ENCODE measurements around the gene CADM1.

CADM1 gene

DNA sequence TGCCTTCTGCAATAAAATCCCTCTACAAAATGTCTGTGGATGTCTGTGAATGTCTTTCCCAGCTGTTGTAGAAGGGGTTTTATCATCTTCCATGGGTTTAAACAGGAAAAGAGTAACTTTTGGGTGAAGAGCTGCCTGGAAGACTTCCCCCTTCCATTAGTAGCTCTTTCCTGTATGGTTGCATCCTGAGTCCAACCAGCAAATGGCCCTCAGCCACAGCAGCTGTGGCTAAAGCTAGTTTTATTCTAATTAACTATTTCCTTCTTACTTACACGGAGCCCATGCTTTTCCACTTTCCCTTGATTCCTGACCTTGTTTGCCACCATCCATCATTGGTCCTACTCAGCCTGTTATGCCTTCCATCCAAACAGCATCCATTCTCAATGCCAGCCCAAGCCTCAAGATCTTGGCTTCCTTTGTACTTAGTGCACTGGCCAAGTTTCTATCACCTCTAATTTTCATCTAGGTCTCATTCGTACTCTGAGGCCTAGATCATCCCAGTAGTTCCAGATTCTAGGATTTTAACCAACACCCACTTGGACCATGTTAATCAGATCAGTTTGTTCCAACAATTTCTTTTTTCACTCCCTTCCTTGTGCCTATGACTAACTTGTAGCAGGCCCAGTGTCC is 41.5 kb upstream of the CADM1 start:
- intact Hi-C loops (cut with DNase I; ENCODE audit: low total_unique reads): no loop called here
- no peaks in the 10 kb centered on the region for H3K27me3 ChIP-seq
- no peak for TF ChIP-seq CTCF (IDR thresholded peaks at IDR 0.05)
- no peak for DNase-seq
- H3K4me1 ChIP-seq: no peaks in the 10 kb centered on the region
- H3K36me3 ChIP-seq: no peaks in the 10 kb centered on the region
- no peak overlapping the region for H3K27ac ChIP-seq
- no peak overlapping the region for H3K4me3 ChIP-seq
- H3K9me3 ChIP-seq: no peaks in the 10 kb centered on the region

- no peak overlapping the region for H3K4me3 ChIP-seq
- intact Hi-C loops (cut with DNase I; ENCODE audit: low total_unique reads): no loop called here
Observed at GRCh38 chr11:115544422-115544948, 40.3 kb upstream of the CADM1 start.

DNA sequence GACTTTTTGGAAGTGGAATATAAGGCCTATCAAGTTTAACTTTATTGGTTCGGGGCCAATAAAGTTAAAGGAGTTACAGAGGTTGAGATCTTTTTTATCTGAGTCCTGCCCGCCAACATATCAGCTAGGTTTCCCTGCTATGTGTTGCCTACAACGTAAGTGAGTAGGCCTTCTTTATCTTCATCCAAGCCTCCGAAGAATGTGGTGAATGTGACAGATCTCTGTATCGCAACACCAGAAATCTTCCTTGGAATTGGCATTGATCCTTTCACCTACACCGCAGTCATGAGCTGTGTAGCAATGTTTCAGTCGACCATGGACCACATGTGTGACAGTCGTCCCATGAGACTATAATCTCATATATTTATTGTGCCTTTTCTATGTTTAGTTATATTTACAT is 37.3 kb upstream of the CADM1 start:
- H3K36me3 ChIP-seq: no peaks in the 10 kb centered on the region
- no peak for TF ChIP-seq CTCF (IDR thresholded peaks at IDR 0.05)
- no peaks in the 10 kb centered on the region for H3K9me3 ChIP-seq
- no peak overlapping the region for H3K27ac ChIP-seq
- DNase-seq: no peak
- H3K4me3 ChIP-seq: no peak overlapping the region
- no peaks in the 10 kb centered on the region for H3K4me1 ChIP-seq
- H3K27me3 ChIP-seq: peaks cover 0 to 8% of the 10 kb centered on the region in 2 donors
- intact Hi-C loops (cut with DNase I; ENCODE audit: low total_unique reads): no loop called here

More at GRCh38 chr11:115544422-115544948, 40.3 kb upstream of the CADM1 start:
- Histone ChIP-seq H3K27ac (no peak overlapping the region), H3K4me1 (no peaks in the 10 kb centered on the region), H3K36me3 (no peaks in the 10 kb centered on the region), H3K9me3 (no peaks in the 10 kb centered on the region), H3K27me3 (no peaks in the 10 kb centered on the region)
- no peak for DNase-seq
- no peak for TF ChIP-seq CTCF (IDR thresholded peaks at IDR 0.05)

- DNase-seq: no peak
- Histone ChIP-seq H3K4me3 (no peak overlapping the region), H3K27me3 (peaks cover 0 to 8% of the 10 kb centered on the region in 2 donors), H3K9me3 (no peaks in the 10 kb centered on the region), H3K36me3 (no peaks in the 10 kb centered on the region), H3K4me1 (no peaks in the 10 kb centered on the region), H3K27ac (no peak overlapping the region)
- intact Hi-C loops (cut with DNase I; ENCODE audit: low total_unique reads): no loop called here
- TF ChIP-seq CTCF (IDR thresholded peaks at IDR 0.05): no peak
Observed at GRCh38 chr11:115539844-115540243, 35.6 kb upstream of the CADM1 start.

DNA sequence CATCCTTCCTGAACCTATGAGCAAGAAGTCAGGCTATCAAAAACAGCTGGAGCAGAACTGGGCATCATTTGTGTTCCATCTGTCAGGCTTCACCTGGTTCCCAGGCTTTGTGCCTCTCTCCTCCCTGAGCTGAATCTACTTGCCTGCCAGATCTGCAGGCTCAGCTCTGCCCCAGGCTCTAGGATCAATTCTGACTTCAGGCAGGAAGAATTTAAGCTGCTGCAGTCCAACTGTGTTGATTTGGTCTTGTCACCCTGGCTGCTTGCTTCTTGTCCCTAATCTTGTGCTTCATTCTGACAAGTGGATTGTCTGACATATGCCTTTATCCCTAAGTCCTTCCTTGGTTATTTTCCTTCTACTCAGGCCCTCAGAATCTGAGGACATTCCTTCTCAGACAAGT is 31.6 kb upstream of the CADM1 start:
- TF ChIP-seq CTCF (IDR thresholded peaks at IDR 0.05): no peak
- Histone ChIP-seq H3K9me3 (no peaks in the 10 kb centered on the region), H3K27ac (no peak overlapping the region), H3K36me3 (no peaks in the 10 kb centered on the region), H3K4me3 (no peak overlapping the region), H3K4me1 (no peaks in the 10 kb centered on the region), H3K27me3 (peaks cover 0 to 8% of the 10 kb centered on the region in 2 donors)
- no peak for DNase-seq
- intact Hi-C loops (cut with DNase I; ENCODE audit: low total_unique reads): no loop called here

Measured in tibial artery (tissue), 4 donors.